Measurements from ENCODE around the gene C4A.

The C4A gene

DNA sequence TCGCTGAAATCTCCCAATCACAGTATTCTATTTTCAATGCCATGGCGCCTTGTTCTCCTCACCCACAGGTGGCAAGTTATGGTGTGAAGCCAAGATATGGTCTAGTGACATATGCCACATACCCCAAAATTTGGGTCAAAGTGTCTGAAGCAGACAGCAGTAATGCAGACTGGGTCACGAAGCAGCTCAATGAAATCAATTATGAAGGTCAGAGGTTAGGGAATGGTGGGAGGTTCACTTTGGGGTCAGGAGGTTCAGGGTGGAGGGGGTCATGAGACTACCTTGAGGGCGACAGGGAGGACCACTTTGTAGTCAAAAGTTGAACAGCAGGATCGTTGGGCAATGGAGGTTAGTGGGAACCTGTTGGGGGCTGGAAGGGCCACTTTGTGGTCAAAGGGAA lies 33.6 kb upstream of the C4A start:
- Histone ChIP-seq H3K27ac (ENCODE audit: low read length) (no peak overlapping the region), H3K9me3 (ENCODE audit: control insufficient read depth, low read depth, low read length) (no peaks in the 10 kb centered on the region), H3K27me3 (ENCODE audit: control insufficient read depth, insufficient read depth, low read length) (peaks cover 8% of the 10 kb centered on the region), H3K4me3 (ENCODE audit: low read length) (no peak overlapping the region), H3K36me3 (ENCODE audit: control insufficient read depth, low read depth, low read length) (peaks cover 19% of the 10 kb centered on the region), H3K4me1 (ENCODE audit: control insufficient read depth, low read depth, low read length) (peaks cover 3% of the 10 kb centered on the region), H3K9ac (ENCODE audit: low read length) (no peak overlapping the region)

GRCh38 chr6:31948753-31949413 lies 33.0 kb upstream of the C4A start:
- Histone ChIP-seq H3K4me3 (ENCODE audit: low read length) (no peak overlapping the region), H3K9me3 (ENCODE audit: control insufficient read depth, low read depth, low read length) (no peaks in the 10 kb centered on the region), H3K4me1 (ENCODE audit: control insufficient read depth, low read depth, low read length) (peaks cover 3% of the 10 kb centered on the region), H3K27me3 (ENCODE audit: control insufficient read depth, insufficient read depth, low read length) (peaks cover 5% of the 10 kb centered on the region), H3K9ac (ENCODE audit: low read length) (no peak overlapping the region), H3K27ac (ENCODE audit: low read length) (no peak overlapping the region), H3K36me3 (ENCODE audit: control insufficient read depth, low read depth, low read length) (peaks cover 25% of the 10 kb centered on the region)

DNA sequence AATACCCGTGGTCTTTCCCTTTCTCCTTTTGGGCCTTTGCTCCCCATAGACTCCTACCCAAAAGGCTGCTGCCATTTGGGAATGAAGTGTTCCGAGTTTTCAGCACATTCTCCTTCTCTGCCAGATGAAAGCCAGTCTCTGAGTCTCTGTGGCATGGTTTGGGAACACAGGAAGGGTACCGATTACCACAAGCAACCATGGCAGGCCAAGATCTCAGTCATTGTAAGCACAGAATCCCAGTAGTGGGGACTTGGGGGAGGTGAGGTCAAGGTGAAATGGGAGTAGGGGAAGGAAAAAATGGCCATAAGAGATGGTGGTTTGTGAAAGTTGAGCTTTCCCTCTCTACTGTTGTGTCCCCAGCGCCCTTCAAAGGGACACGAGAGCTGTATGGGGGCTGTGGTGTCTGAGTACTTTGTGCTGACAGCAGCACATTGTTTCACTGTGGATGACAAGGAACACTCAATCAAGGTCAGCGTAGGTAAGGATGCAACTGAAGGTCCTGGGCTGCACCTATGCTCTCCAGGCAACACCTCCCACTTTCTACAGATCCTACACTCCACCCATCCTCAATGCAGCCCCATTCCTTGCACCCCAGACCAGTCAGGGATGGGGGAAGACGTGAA lies 31.8 kb upstream of the C4A start:
- peaks cover 37% of the 10 kb centered on the region for H3K36me3 ChIP-seq (ENCODE audit: control insufficient read depth, low read depth, low read length)

GRCh38 chr6:31952140-31952805 lies 29.6 kb upstream of the C4A start:
- Histone ChIP-seq H3K4me1 (ENCODE audit: control insufficient read depth, low read depth, low read length) (no peaks in the 10 kb centered on the region), H3K4me3 (ENCODE audit: low read length) (no peak overlapping the region), H3K36me3 (ENCODE audit: control insufficient read depth, low read depth, low read length) (peaks cover 49% of the 10 kb centered on the region), H3K9me3 (ENCODE audit: control insufficient read depth, low read depth, low read length) (no peaks in the 10 kb centered on the region), H3K27me3 (ENCODE audit: control insufficient read depth, insufficient read depth, low read length) (peaks cover 5% of the 10 kb centered on the region), H3K27ac (ENCODE audit: low read length) (no peak overlapping the region), H3K9ac (ENCODE audit: low read length) (no peak overlapping the region)

More for the DNA sequence above, 31.8 kb upstream of the C4A start:
- Histone ChIP-seq H3K27ac (ENCODE audit: low read length) (no peak overlapping the region), H3K4me3 (ENCODE audit: low read length) (no peak overlapping the region), H3K9me3 (ENCODE audit: control insufficient read depth, low read depth, low read length) (no peaks in the 10 kb centered on the region), H3K4me1 (ENCODE audit: control insufficient read depth, low read depth, low read length) (peaks cover 3% of the 10 kb centered on the region), H3K9ac (ENCODE audit: low read length) (no peak overlapping the region), H3K27me3 (ENCODE audit: control insufficient read depth, insufficient read depth, low read length) (peaks cover 5% of the 10 kb centered on the region)

GRCh38 chr6:31952890-31953289 lies 29.0 kb upstream of the C4A start:
- H3K27ac ChIP-seq (ENCODE audit: low read length) = no peak overlapping the region
- H3K27me3 ChIP-seq (ENCODE audit: control insufficient read depth, insufficient read depth, low read length) = peaks cover 4% of the 10 kb centered on the region
- H3K9me3 ChIP-seq (ENCODE audit: control insufficient read depth, low read depth, low read length) = no peaks in the 10 kb centered on the region
- H3K4me1 ChIP-seq (ENCODE audit: control insufficient read depth, low read depth, low read length) = no peaks in the 10 kb centered on the region
- no peak overlapping the region for H3K4me3 ChIP-seq (ENCODE audit: low read length)
- no peak overlapping the region for H3K9ac ChIP-seq (ENCODE audit: low read length)
- peaks cover 49% of the 10 kb centered on the region for H3K36me3 ChIP-seq (ENCODE audit: control insufficient read depth, low read depth, low read length)

DNA sequence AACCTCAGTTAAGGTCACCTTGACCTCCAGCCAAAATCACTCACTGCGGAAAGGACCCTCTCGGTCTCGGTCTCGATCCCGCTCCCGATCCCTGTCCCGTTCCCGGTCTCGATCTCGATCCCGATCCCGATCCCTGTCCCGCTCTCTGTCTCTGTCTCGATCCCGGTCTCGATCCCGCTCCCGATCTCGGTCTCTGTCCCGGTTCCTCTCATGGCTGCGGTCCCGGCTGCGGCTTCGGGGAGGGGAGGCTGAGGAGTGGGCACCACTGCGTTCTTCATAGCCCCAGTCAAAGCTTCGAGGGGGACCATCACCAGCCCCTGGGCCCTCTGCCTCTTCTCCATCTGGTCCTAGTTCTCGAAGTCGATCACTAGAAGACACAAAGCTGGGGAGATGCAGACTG lies 27.3 kb upstream of the C4A start:
- no peak overlapping the region for H3K27ac ChIP-seq (ENCODE audit: low read length)
- H3K9ac ChIP-seq (ENCODE audit: low read length) = no peak overlapping the region
- no peak overlapping the region for H3K4me3 ChIP-seq (ENCODE audit: low read length)
- H3K9me3 ChIP-seq (ENCODE audit: control insufficient read depth, low read depth, low read length) = no peaks in the 10 kb centered on the region
- no peaks in the 10 kb centered on the region for H3K27me3 ChIP-seq (ENCODE audit: control insufficient read depth, insufficient read depth, low read length)
- no peaks in the 10 kb centered on the region for H3K4me1 ChIP-seq (ENCODE audit: control insufficient read depth, low read depth, low read length)
- H3K36me3 ChIP-seq (ENCODE audit: control insufficient read depth, low read depth, low read length) = peaks cover 49% of the 10 kb centered on the region

- Histone ChIP-seq H3K4me3 (ENCODE audit: low read length) (no peak overlapping the region), H3K27me3 (ENCODE audit: control insufficient read depth, insufficient read depth, low read length) (no peaks in the 10 kb centered on the region), H3K9me3 (ENCODE audit: control insufficient read depth, low read depth, low read length) (no peaks in the 10 kb centered on the region), H3K36me3 (ENCODE audit: control insufficient read depth, low read depth, low read length) (peaks cover 46% of the 10 kb centered on the region), H3K27ac (ENCODE audit: low read length) (no peak overlapping the region), H3K9ac (ENCODE audit: low read length) (no peak overlapping the region), H3K4me1 (ENCODE audit: control insufficient read depth, low read depth, low read length) (no peaks in the 10 kb centered on the region)
Observed at GRCh38 chr6:31956796-31957195, 25.1 kb upstream of the C4A start.

DNA sequence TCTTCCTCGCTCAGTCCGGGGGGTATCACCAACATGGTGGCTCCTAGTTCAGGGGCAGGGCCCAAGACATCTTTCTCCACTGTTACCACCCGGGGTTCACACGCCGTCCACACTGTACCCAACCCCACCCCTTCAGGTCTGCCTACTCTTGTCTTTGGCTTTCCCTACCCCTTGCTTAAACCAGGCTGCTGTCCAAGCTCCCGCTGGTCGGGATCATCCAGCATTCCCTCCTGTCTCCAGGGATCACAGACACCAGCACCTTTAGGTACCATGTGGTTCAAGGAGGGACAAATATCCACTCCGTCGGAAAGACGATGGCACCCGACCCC lies 23.5 kb upstream of the C4A start:
- Histone ChIP-seq H3K27me3 (ENCODE audit: control insufficient read depth, insufficient read depth, low read length) (no peaks in the 10 kb centered on the region), H3K4me1 (ENCODE audit: control insufficient read depth, low read depth, low read length) (no peaks in the 10 kb centered on the region), H3K27ac (ENCODE audit: low read length) (peak overlapping the region; percentile 36), H3K4me3 (ENCODE audit: low read length) (peak overlapping the region; percentile 87), H3K9me3 (ENCODE audit: control insufficient read depth, low read depth, low read length) (no peaks in the 10 kb centered on the region), H3K36me3 (ENCODE audit: control insufficient read depth, low read depth, low read length) (peaks cover 52% of the 10 kb centered on the region), H3K9ac (ENCODE audit: low read length) (peak overlapping the region; percentile 83)

DNA sequence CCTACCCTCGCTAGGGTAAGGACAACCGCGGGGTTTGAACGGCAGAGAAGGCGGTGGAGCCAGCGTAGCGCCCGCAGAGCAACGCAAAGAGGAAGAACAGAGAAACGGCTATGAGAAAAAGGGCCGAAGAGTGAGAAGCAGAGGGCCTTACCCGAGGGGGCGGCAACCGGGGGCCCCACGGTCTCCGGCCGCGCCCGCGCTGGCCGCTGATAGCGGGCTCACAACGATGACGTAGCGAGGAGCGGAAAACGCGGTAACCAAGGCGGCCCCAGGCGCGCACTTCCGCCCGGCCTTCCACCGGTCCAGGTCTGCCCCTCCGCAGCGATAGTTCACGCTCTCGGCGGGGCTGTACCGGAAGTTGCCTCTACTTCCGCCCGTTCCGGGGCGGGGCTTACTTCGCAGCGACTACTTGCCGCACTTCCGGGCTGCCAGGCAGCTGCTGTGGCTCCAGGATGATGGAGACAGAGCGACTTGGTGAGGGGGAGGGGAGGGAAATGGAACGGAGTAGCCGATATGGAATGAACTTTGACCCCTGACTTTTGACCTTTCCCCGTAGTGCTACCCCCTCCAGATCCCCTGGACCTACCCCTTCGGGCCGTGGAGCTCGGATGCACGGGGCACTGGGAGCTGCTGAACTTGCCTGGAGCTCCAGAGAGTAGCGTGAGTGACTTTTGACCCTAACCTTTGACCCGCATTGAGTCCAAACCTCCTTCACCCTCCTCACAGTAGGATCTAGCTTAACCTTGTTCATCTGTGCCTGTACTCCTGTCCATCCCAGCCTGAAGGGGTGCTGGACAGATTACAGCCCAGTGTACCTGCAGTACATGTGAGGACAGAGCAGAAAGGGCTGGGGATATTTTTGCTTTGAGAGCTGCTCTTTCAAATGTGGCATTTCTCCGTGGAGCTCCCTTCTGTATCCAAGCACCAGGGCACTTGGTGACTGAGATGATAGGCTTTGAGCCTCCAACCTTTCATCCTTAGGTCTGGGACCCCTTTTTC lies 22.8 kb upstream of the C4A start, which contains the start of the genes NELFE and SKIC2:
Gene NELFE, minus strand, starts transcription at position 231 of the 999 bp plus-strand sequence. CDS start 525 bp downstream, outside the sequence.
Gene SKIC2, plus strand, starts transcription at position 435 of the 999 bp plus-strand sequence. Its CDS starts 18 bp downstream, at position 453.
- Histone ChIP-seq H3K27ac (ENCODE audit: low read length) (peak within 1 kb of the TSS; percentile 36), H3K4me1 (ENCODE audit: control insufficient read depth, low read depth, low read length) (no peaks in the 10 kb centered on the region), H3K9me3 (ENCODE audit: control insufficient read depth, low read depth, low read length) (no peaks in the 10 kb centered on the region), H3K4me3 (ENCODE audit: low read length) (peak within 1 kb of the TSS; percentile 87), H3K27me3 (ENCODE audit: control insufficient read depth, insufficient read depth, low read length) (no peaks in the 10 kb centered on the region), H3K9ac (ENCODE audit: low read length) (peak within 1 kb of the TSS; percentile 83), H3K36me3 (ENCODE audit: control insufficient read depth, low read depth, low read length) (peaks cover 51% of the 10 kb centered on the region)

- Histone ChIP-seq H3K27ac (ENCODE audit: low read length) (no peak overlapping the region), H3K4me1 (ENCODE audit: control insufficient read depth, low read depth, low read length) (no peaks in the 10 kb centered on the region), H3K4me3 (ENCODE audit: low read length) (no peak overlapping the region), H3K9me3 (ENCODE audit: control insufficient read depth, low read depth, low read length) (no peaks in the 10 kb centered on the region), H3K27me3 (ENCODE audit: control insufficient read depth, insufficient read depth, low read length) (no peaks in the 10 kb centered on the region), H3K9ac (ENCODE audit: low read length) (no peak overlapping the region), H3K36me3 (ENCODE audit: control insufficient read depth, low read depth, low read length) (peaks cover 46% of the 10 kb centered on the region)
Observed at GRCh38 chr6:31961616-31962015, 20.2 kb upstream of the C4A start.

GRCh38 chr6:31963921-31964320 lies 17.9 kb upstream of the C4A start:
- H3K27ac ChIP-seq (ENCODE audit: low read length) = no peak overlapping the region
- H3K27me3 ChIP-seq (ENCODE audit: control insufficient read depth, insufficient read depth, low read length) = no peaks in the 10 kb centered on the region
- H3K4me3 ChIP-seq (ENCODE audit: low read length) = no peak overlapping the region
- H3K36me3 ChIP-seq (ENCODE audit: control insufficient read depth, low read depth, low read length) = peaks cover 63% of the 10 kb centered on the region
- H3K4me1 ChIP-seq (ENCODE audit: control insufficient read depth, low read depth, low read length) = no peaks in the 10 kb centered on the region
- no peaks in the 10 kb centered on the region for H3K9me3 ChIP-seq (ENCODE audit: control insufficient read depth, low read depth, low read length)
- no peak overlapping the region for H3K9ac ChIP-seq (ENCODE audit: low read length)

Measured in iPS-18a (cell line).